Activated naive CD4-positive, alpha-beta T cell treated with anti-CD3 and anti-CD28 coated beads, Interleukin-2, amount 50 U/mL, for 24 hours (primary cell): ENCODE results near the gene TMEM94.
A peak's percentile ranks its signal among the peaks of the same experiment; 100 is the strongest.

Source experiments
- H3K27ac Mint-ChIP-seq: one replicate; pipeline ENCODE4 v1.8.0; 2021; ENCODE audit warnings: mild to moderate bottlenecking, mixed read lengths
- H3K27me3 Mint-ChIP-seq: one replicate; pipeline ENCODE4 v1.8.0; 2021; ENCODE audit warnings: mixed read lengths
- H3K36me3 Mint-ChIP-seq: one replicate; pipeline ENCODE4 v1.8.0; 2021; ENCODE audit warnings: mixed read lengths
- H3K4me1 Mint-ChIP-seq: one replicate; pipeline ENCODE4 v1.8.0; 2021; ENCODE audit warnings: mixed read lengths
- H3K4me3 Mint-ChIP-seq: one replicate; pipeline ENCODE4 v1.8.0; 2021; ENCODE audit warnings: mild to moderate bottlenecking, mixed read lengths
- H3K9me3 Mint-ChIP-seq: one replicate; pipeline ENCODE4 v1.8.0; 2021; ENCODE audit warnings: mixed read lengths

The TMEM94 gene

GRCh38 chr17:75531721-75532072, 75.3 kb downstream of the TMEM94 start:
- Mint-ChIP-seq H3K27me3 (no peaks in the 10 kb centered on the region), H3K27ac (no peak overlapping the region), H3K9me3 (no peaks in the 10 kb centered on the region), H3K4me3 (no peak overlapping the region), H3K36me3 (no peaks in the 10 kb centered on the region), H3K4me1 (peaks cover 26% of the 10 kb centered on the region)

GRCh38 chr17:75535119-75535537, 78.7 kb downstream of the TMEM94 start:
- peak overlapping the region; percentile 65 for H3K27ac Mint-ChIP-seq
- H3K4me3 Mint-ChIP-seq = peak overlapping the region; percentile 45
- no peaks in the 10 kb centered on the region for H3K36me3 Mint-ChIP-seq
- peaks cover 25% of the 10 kb centered on the region for H3K4me1 Mint-ChIP-seq
- H3K27me3 Mint-ChIP-seq = no peaks in the 10 kb centered on the region
- no peaks in the 10 kb centered on the region for H3K9me3 Mint-ChIP-seq

GRCh38 chr17:75535871-75536270, 79.4 kb downstream of the TMEM94 start:
- H3K36me3 Mint-ChIP-seq = no peaks in the 10 kb centered on the region
- H3K4me3 Mint-ChIP-seq = no peak overlapping the region
- H3K27me3 Mint-ChIP-seq = no peaks in the 10 kb centered on the region
- H3K4me1 Mint-ChIP-seq = peaks cover 25% of the 10 kb centered on the region
- H3K27ac Mint-ChIP-seq = no peak overlapping the region
- H3K9me3 Mint-ChIP-seq = no peaks in the 10 kb centered on the region

GRCh38 chr17:75536366-75536765, 79.9 kb downstream of the TMEM94 start:
- H3K4me3 Mint-ChIP-seq = no peak overlapping the region
- peaks cover 25% of the 10 kb centered on the region for H3K4me1 Mint-ChIP-seq

GRCh38 chr17:75539967-75540729, 83.7 kb downstream of the TMEM94 start:
- H3K4me1 Mint-ChIP-seq = peaks cover 8% of the 10 kb centered on the region
- H3K27ac Mint-ChIP-seq = no peak overlapping the region
- no peaks in the 10 kb centered on the region for H3K27me3 Mint-ChIP-seq
- H3K4me3 Mint-ChIP-seq = no peak overlapping the region
- no peaks in the 10 kb centered on the region for H3K36me3 Mint-ChIP-seq
- H3K9me3 Mint-ChIP-seq = no peaks in the 10 kb centered on the region

More at GRCh38 chr17:75536366-75536765, 79.9 kb downstream of the TMEM94 start:
- Mint-ChIP-seq H3K36me3 (no peaks in the 10 kb centered on the region), H3K9me3 (no peaks in the 10 kb centered on the region), H3K27ac (peak overlapping the region; percentile 46), H3K27me3 (no peaks in the 10 kb centered on the region)

GRCh38 chr17:75540923-75541503, 84.6 kb downstream of the TMEM94 start:
- no peaks in the 10 kb centered on the region for H3K36me3 Mint-ChIP-seq
- no peak overlapping the region for H3K4me3 Mint-ChIP-seq
- no peak overlapping the region for H3K27ac Mint-ChIP-seq

GRCh38 chr17:75542229-75542628, 85.8 kb downstream of the TMEM94 start:
- Mint-ChIP-seq H3K9me3 (no peaks in the 10 kb centered on the region), H3K27ac (no peak overlapping the region), H3K36me3 (no peaks in the 10 kb centered on the region), H3K4me3 (no peak overlapping the region), H3K27me3 (no peaks in the 10 kb centered on the region), H3K4me1 (no peaks in the 10 kb centered on the region)

More at GRCh38 chr17:75540923-75541503, 84.6 kb downstream of the TMEM94 start:
- no peaks in the 10 kb centered on the region for H3K4me1 Mint-ChIP-seq
- no peaks in the 10 kb centered on the region for H3K9me3 Mint-ChIP-seq
- no peaks in the 10 kb centered on the region for H3K27me3 Mint-ChIP-seq

GRCh38 chr17:75542728-75543336, 86.4 kb downstream of the TMEM94 start:
- Mint-ChIP-seq H3K4me1 (no peaks in the 10 kb centered on the region), H3K36me3 (no peaks in the 10 kb centered on the region), H3K27me3 (no peaks in the 10 kb centered on the region), H3K9me3 (no peaks in the 10 kb centered on the region), H3K4me3 (no peak overlapping the region), H3K27ac (no peak overlapping the region)

- Mint-ChIP-seq H3K4me3 (no peak overlapping the region), H3K9me3 (no peaks in the 10 kb centered on the region), H3K27ac (no peak overlapping the region), H3K27me3 (no peaks in the 10 kb centered on the region), H3K36me3 (no peaks in the 10 kb centered on the region), H3K4me1 (no peaks in the 10 kb centered on the region)
These were observed 87.8 kb downstream of the TMEM94 start for GRCh38 chr17:75544250-75544649.

- no peaks in the 10 kb centered on the region for H3K36me3 Mint-ChIP-seq
- H3K4me3 Mint-ChIP-seq = no peak overlapping the region
- no peaks in the 10 kb centered on the region for H3K27me3 Mint-ChIP-seq
- H3K9me3 Mint-ChIP-seq = no peaks in the 10 kb centered on the region
- H3K27ac Mint-ChIP-seq = no peak overlapping the region
- no peaks in the 10 kb centered on the region for H3K4me1 Mint-ChIP-seq
These were observed 89.7 kb downstream of the TMEM94 start for GRCh38 chr17:75546181-75546580.

- Mint-ChIP-seq H3K27me3 (no peaks in the 10 kb centered on the region), H3K4me3 (no peak overlapping the region), H3K36me3 (no peaks in the 10 kb centered on the region), H3K27ac (no peak overlapping the region), H3K9me3 (no peaks in the 10 kb centered on the region), H3K4me1 (no peaks in the 10 kb centered on the region)
These were observed 90.7 kb downstream of the TMEM94 start for GRCh38 chr17:75547091-75547490.

- Mint-ChIP-seq H3K4me3 (no peak overlapping the region), H3K36me3 (peaks cover 1% of the 10 kb centered on the region), H3K27me3 (no peaks in the 10 kb centered on the region), H3K4me1 (no peaks in the 10 kb centered on the region), H3K27ac (no peak overlapping the region), H3K9me3 (no peaks in the 10 kb centered on the region)
These were observed 92.4 kb downstream of the TMEM94 start for GRCh38 chr17:75548813-75549212.
